Effector CD8-positive, alpha-beta T cell (primary cell): ENCODE measurements around the gene UQCR11.

Source experiments
- DNase-seq: peaks from one replicate; lab custom pipeline; 2025; lab: John Stamatoyannopoulos, UW

The UQCR11 gene

GRCh38 chr19:1568320-1569019 is 36.8 kb downstream of the UQCR11 start, which contains the start of gene MEX3D:
TSS of gene MEX3D (minus strand) at chr19:1568325. CDS start at chr19:1568058, 267 bp downstream.
- peak; percentile 75 for DNase-seq

- DNase-seq = no peak
These were observed 37.4 kb downstream of the UQCR11 start for GRCh38 chr19:1567848-1568227.

GRCh38 chr19:1567116-1567847 is 38.0 kb downstream of the UQCR11 start:
- DNase-seq = no peak

DNA sequence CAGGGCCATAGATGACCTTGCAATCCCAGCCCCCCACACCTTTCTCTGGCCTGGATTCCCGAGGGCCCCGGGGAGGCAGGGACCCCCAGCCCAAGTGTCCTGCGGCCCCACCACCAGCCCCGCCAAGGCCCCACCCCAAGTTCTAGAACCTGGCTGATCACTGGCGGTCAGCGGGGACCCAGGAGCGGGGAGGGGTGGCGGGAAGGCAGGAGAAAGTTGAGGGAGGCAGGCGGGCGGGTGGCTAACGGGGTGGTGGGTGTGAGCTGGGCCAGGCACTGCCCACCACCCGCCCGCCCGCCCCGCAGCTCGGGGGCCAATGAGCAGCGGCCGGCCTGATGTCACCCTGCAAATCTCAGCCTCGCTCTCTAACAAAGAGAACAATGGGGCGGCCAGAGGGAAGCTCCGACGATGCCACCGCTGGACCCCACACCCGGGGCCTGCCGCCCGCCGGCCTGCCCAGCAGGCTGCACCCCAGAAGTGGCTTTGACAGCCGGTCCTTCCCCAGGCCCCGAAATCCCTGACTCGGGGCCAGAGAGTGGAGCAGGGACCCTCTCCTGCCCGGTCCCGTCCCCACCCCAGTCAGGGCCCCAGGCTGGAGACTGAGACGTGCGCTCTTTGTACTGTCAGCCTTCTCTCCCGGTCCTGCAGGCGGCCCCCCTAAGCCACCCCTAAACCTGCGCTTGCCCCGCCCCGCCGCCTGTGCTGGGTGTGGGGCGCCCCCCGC is 38.7 kb downstream of the UQCR11 start:
- DNase-seq = no peak

DNA sequence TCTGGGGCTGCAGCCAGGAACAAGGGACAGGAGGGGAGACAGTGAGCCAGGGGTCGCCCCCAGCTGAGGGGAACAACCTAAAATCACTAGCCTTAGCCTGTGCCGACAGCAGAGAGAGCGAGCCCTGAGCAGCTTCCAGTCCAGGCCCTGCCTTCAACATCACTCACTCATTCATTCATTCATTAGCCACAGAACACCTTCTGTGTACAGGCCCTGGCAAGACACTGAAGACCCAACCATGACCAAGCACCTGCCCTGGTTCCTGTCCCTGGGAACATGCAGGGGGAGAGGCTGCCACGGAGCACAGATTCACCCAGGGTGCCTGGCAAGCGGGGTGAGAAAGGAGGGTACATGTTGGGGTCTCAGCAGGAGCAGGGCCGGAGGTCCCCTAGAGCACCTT is 42.0 kb downstream of the UQCR11 start:
- no peak for DNase-seq

GRCh38 chr19:1561236-1561842 is 43.9 kb downstream of the UQCR11 start:
- no peak for DNase-seq

- DNase-seq = no peak
These were observed 44.9 kb downstream of the UQCR11 start for GRCh38 chr19:1560286-1560882.

- no peak for DNase-seq
These were observed 46.7 kb downstream of the UQCR11 start for GRCh38 chr19:1558552-1558951.

DNA sequence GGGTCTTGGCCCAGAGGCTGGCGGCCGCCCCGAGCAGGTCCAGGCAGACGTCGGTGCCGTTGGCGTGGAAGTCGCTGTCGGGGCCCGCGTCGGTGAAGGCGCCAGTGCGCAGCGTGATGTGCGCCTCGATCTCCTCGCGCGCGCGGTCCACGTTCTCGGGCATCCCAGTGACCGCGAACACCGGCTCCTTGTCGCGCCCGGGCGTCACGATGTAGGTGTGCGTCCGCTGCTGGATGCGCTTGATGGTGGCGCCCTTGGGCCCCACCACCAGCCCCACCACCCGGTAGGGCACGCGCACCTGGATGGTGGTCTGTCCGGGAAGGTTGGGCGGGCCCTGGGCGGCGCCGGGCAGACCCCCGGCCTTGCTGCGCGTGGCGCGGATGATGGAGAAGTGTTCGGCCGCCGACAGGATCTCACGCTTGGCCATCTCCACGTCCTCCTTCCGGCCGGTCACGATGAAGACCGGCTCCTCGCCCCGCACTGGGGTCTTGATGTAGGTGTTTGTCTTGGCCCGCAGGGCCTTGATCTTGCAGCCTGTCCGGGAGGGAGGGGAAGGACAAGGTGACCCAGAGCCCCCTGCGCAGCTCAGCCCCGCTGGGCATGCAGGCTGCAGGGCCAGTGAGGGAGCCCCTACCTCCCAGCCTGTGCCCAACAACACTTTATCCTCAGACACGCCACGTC is 48.7 kb downstream of the UQCR11 start:
- DNase-seq = no peak

- no peak for DNase-seq
These were observed 49.5 kb downstream of the UQCR11 start for GRCh38 chr19:1555487-1556389.

GRCh38 chr19:1554968-1555367 is 50.3 kb downstream of the UQCR11 start:
- DNase-seq = no peak

GRCh38 chr19:1553415-1553814 is 51.8 kb downstream of the UQCR11 start:
- no peak for DNase-seq

DNA sequence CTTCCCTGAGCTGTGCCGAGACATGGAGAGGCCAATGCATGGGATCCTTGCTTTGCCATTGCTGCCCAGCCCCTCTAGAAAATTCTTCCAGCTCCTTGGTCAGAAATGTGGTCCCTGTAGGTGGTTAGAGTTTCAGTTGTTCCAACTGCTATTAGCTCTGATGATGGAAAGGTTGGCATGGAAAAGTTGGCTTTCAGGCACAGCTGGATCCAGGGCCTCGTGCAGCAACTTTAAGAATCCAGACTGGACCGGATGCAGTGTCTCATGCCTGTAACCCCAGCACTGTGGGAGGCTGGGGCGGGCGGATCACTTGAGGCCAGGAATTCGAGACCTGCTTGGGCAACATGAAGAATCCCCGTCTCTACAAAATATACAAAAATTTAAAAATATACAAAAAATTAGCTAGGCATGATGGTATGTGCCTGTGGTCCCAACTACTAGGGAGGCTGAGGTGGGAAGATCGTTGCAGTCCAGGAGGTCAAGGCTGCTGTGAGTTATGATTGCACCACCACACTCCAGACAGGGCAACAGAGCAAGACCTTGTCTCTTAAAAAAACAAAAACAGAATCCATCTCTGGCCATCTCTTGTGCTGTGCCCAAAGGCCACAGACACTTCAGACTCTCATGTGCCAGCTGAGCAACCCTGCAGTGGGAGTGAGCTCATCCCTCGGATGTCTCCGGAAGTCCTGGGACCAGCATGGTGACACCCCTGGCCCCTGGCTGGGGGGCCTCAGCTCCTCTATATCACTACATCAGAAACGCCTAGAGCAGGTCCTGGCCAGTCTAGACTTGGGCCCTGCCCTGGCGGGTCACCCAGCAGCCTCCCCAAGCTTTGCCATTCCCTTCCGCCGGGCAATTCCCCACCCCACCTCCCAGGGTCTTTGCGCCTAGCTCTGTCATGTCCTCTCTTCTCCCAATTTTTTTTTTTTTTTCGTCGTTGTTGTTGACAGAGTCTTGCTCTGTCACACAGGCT is 53.9 kb downstream of the UQCR11 start:
- no peak for DNase-seq

GRCh38 chr19:1549332-1549945 is 55.8 kb downstream of the UQCR11 start:
- DNase-seq = no peak
